GM10266 (cell line): Measurements from ENCODE around the gene P2RY2.

Experiments
- DNase-seq: peaks from one replicate; pipeline ENCODE4 v3.0.0; 2012; ENCODE audit errors: extremely low spot score
- CTCF ChIP-seq: IDR thresholded peaks from 2 replicates; pipeline ENCODE4 v1.5.1; 2012; ENCODE audit warnings: mild to moderate bottlenecking, low read depth; ENCODE audit not compliant: control insufficient read depth, insufficient read depth; ENCODE audit errors: missing control alignments

P2RY2 gene

GRCh38 chr11:73221996-73222395, 3.9 kb downstream of the P2RY2 start:
- DNase-seq = peak; percentile 8
- TF ChIP-seq CTCF = no peak

GRCh38 chr11:73223998-73224730, 6.1 kb downstream of the P2RY2 start:
- DNase-seq = peak; percentile 16
- no peak for TF ChIP-seq CTCF

GRCh38 chr11:73225001-73225686, 7.1 kb downstream of the P2RY2 start:
- TF ChIP-seq CTCF = no peak
- DNase-seq = no peak

- TF ChIP-seq CTCF = no peak
- DNase-seq = no peak
Measured at GRCh38 chr11:73225851-73226250, 7.8 kb downstream of the P2RY2 start.

- no peak for DNase-seq
- TF ChIP-seq CTCF = no peak
Measured at GRCh38 chr11:73226297-73227006, 8.4 kb downstream of the P2RY2 start.

- no peak for TF ChIP-seq CTCF
- peak; percentile 7 for DNase-seq
Measured at GRCh38 chr11:73227571-73228211, 9.6 kb downstream of the P2RY2 start.
